Measurements from ENCODE around the gene ID4.

ID4 gene

DNA sequence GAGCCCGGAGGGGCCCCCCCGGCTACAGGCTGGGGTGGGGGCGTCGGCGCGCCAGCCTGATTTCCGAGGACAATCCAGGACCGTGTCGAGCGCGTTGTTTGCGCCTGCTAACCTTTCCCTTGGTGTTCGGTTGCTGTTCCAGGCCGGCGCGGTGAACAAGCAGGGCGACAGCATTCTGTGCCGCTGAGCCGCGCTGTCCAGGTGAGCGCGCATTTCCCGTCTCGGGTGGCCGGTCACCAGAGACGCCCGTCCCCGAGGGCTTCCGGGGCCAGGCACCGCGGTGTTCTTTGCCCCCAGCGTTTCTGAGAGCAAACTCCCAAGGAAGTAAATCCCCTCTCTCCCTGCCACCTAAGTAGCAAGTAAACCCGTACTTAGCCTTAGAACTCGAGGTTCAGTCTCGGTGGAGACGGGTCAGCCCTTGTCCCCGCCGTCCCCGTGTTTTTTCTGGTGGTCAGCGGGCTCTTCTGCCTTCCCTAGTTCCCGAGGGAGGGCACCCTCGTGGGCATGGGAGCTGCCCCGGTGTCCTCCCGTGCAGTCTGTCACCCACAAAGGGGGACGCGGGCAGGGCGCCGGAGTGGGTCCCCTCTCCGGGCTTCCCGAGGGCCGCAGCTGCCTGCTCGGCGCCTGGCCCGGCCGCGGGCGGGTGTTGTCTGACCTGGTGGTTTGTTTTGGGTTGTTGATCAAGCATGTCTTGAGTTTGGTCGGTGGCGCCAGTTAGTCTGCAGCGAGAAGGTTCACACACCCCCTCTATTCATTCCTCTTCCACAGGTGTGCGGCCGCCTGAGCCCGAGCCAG is 1.5 kb downstream of the ID4 start:
- DNase-seq (ENCODE audit: low spot score), result peak; percentile 41
- in situ Hi-C loops (cut with MboI; ENCODE audit: low sequenced_read_pairs, unreplicated experiment), result no loop called here
- TF ChIP-seq, protein P1, sequence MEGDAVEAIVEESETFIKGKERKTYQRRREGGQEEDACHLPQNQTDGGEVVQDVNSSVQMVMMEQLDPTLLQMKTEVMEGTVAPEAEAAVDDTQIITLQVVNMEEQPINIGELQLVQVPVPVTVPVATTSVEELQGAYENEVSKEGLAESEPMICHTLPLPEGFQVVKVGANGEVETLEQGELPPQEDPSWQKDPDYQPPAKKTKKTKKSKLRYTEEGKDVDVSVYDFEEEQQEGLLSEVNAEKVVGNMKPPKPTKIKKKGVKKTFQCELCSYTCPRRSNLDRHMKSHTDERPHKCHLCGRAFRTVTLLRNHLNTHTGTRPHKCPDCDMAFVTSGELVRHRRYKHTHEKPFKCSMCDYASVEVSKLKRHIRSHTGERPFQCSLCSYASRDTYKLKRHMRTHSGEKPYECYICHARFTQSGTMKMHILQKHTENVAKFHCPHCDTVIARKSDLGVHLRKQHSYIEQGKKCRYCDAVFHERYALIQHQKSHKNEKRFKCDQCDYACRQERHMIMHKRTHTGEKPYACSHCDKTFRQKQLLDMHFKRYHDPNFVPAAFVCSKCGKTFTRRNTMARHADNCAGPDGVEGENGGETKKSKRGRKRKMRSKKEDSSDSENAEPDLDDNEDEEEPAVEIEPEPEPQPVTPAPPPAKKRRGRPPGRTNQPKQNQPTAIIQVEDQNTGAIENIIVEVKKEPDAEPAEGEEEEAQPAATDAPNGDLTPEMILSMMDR (IDR thresholded peaks at IDR 0.05; ENCODE audit: borderline replicate concordance, control extremely low read depth, extremely low read depth, insufficient read depth, missing control alignments), result no peak

GRCh38 chr6:19839237-19839546 is 2.0 kb downstream of the ID4 start:
- in situ Hi-C loops (cut with MboI; ENCODE audit: low sequenced_read_pairs, unreplicated experiment), result no loop called here
- TF ChIP-seq, protein P1 (IDR thresholded peaks at IDR 0.05; ENCODE audit: borderline replicate concordance, control extremely low read depth, extremely low read depth, insufficient read depth, missing control alignments), result no peak
- DNase-seq (ENCODE audit: low spot score), result no peak

GRCh38 chr6:19839788-19840187 is 2.6 kb downstream of the ID4 start:
- TF ChIP-seq, protein P1 (IDR thresholded peaks at IDR 0.05; ENCODE audit: borderline replicate concordance, control extremely low read depth, extremely low read depth, insufficient read depth, missing control alignments), result no peak
- DNase-seq (ENCODE audit: low spot score), result no peak
- in situ Hi-C loops (cut with MboI; ENCODE audit: low sequenced_read_pairs, unreplicated experiment), result no loop called here

- DNase-seq (ENCODE audit: low spot score), result no peak
- in situ Hi-C loops (cut with MboI; ENCODE audit: low sequenced_read_pairs, unreplicated experiment), result no loop called here
- TF ChIP-seq, protein P1 (IDR thresholded peaks at IDR 0.05; ENCODE audit: borderline replicate concordance, control extremely low read depth, extremely low read depth, insufficient read depth, missing control alignments), result no peak
Measured at GRCh38 chr6:19841181-19841580, 4.0 kb downstream of the ID4 start.

GRCh38 chr6:19842030-19842615 is 5.0 kb downstream of the ID4 start:
- TF ChIP-seq, protein P1 (IDR thresholded peaks at IDR 0.05; ENCODE audit: borderline replicate concordance, control extremely low read depth, extremely low read depth, insufficient read depth, missing control alignments), result no peak
- in situ Hi-C loops (cut with MboI; ENCODE audit: low sequenced_read_pairs, unreplicated experiment), result no loop called here
- DNase-seq (ENCODE audit: low spot score), result no peak

GRCh38 chr6:19844689-19845088 is 7.5 kb downstream of the ID4 start:
- in situ Hi-C loops (cut with MboI; ENCODE audit: low sequenced_read_pairs, unreplicated experiment), result no loop called here
- TF ChIP-seq, protein P1 (IDR thresholded peaks at IDR 0.05; ENCODE audit: borderline replicate concordance, control extremely low read depth, extremely low read depth, insufficient read depth, missing control alignments), result no peak
- DNase-seq (ENCODE audit: low spot score), result no peak
